Natural killer cell (primary cell): ENCODE results near the gene C22orf15. TPM values are rescaled to one million over a fixed set of nuclear protein-coding genes. Genes with fewer than 3 reads are reported as not detected.
A peak's percentile ranks its signal among the peaks of the same experiment; 100 is the strongest.

Experiments used
- ATAC-seq, 3 donors: fragments of 150-1000 bp in 2 of 3; fragments of 200-7000 bp in 1 of 3; cut with Tn5 transposase; 1 replicate in 1 of 3; 2 replicates in 2 of 3; pipeline ENCODE4 v1.10.0; 2021; ENCODE audit warnings: mild to moderate bottlenecking in 2 of 3, moderate library complexity in 2 of 3
- DNase-seq, 2 donors: peaks; one replicate each; pipeline versions ENCODE4 v3.0.0 to v3.0.0-alpha.2; 2013 to 2021; ENCODE audit warnings: mixed read lengths in 1 of 2
- H3K27ac ChIP-seq: one replicate; pipeline ENCODE4 v1.5.1; 2013; ENCODE audit warnings: mild to moderate bottlenecking, low read length
- H3K27me3 ChIP-seq: one replicate; pipeline ENCODE4 v1.6.1; 2013; ENCODE audit warnings: low read length; ENCODE audit not compliant: control insufficient read depth, insufficient read depth
- H3K36me3 ChIP-seq: one replicate; pipeline ENCODE4 v1.6.1; 2013; ENCODE audit warnings: low read length; ENCODE audit not compliant: control insufficient read depth, insufficient read depth
- H3K4me1 ChIP-seq: one replicate; pipeline ENCODE4 v1.6.1; 2013; ENCODE audit warnings: low read length; ENCODE audit not compliant: control insufficient read depth, insufficient read depth
- H3K4me3 ChIP-seq: one replicate; pipeline ENCODE4 v1.5.1; 2013; ENCODE audit warnings: low read length
- H3K9me3 ChIP-seq: one replicate; pipeline ENCODE4 v1.6.1; 2013; ENCODE audit warnings: low read length; ENCODE audit not compliant: control insufficient read depth, insufficient read depth
- H3K27ac Mint-ChIP-seq, 2 donors: one replicate each; pipeline ENCODE4 v1.8.0; 2022; ENCODE audit warnings: mild to moderate bottlenecking in 2 of 2, mixed read lengths in 2 of 2, moderate library complexity in 1 of 2
- H3K27me3 Mint-ChIP-seq, 2 donors: one replicate each; pipeline ENCODE4 v1.8.0; 2022; ENCODE audit warnings: low read depth in 2 of 2, mixed read lengths in 2 of 2
- H3K36me3 Mint-ChIP-seq: one replicate; pipeline ENCODE4 v1.8.0; 2022; ENCODE audit warnings: mixed read lengths
- H3K4me1 Mint-ChIP-seq, 2 donors: one replicate each; pipeline ENCODE4 v1.8.0; 2022; ENCODE audit warnings: mixed read lengths in 2 of 2
- H3K4me3 Mint-ChIP-seq: one replicate; pipeline ENCODE4 v1.8.0; 2022; ENCODE audit warnings: mild to moderate bottlenecking, moderate library complexity, mixed read lengths
- H3K9me3 Mint-ChIP-seq, 2 donors: one replicate each; pipeline ENCODE4 v1.8.0; 2022; ENCODE audit warnings: mixed read lengths in 2 of 2
- WGBS: methylation state at CpG from one replicate; pipeline ENCODE4 v1.1.7; 2013; ENCODE audit warnings: missing lambda C conversion rate; ENCODE audit not compliant: insufficient coverage; 5-methylcytosine and 5-hydroxymethylcytosine counted together
- intact Hi-C: fragments of 100-400 bp; cut with micrococcal nuclease; formaldehyde crosslinking; loops from one replicate; pipeline ENCODE4 v1.14.2; 2022
- total RNA-seq, 4 donors: library from RNA; stranded (reverse); fragments of 120-200 nt in 1 of 4; gene quantifications; one replicate each; pipeline versions ENCODE4 v1.2.3 to v1.2.4, GENCODE V29; 2013 to 2022
- TF ChIP-seq, protein P1 (sequence below): fragments of 200-600 bp; IDR thresholded peaks from one replicate; pipeline ENCODE4 v1.8.0; 2022; ENCODE audit warnings: antibody characterized with exemption

Gene C22orf15
- total RNA-seq, 3 donors from 2014 or later (not counting 1 experiment from before 2014, with no cell fraction given) = not detected

DNA sequence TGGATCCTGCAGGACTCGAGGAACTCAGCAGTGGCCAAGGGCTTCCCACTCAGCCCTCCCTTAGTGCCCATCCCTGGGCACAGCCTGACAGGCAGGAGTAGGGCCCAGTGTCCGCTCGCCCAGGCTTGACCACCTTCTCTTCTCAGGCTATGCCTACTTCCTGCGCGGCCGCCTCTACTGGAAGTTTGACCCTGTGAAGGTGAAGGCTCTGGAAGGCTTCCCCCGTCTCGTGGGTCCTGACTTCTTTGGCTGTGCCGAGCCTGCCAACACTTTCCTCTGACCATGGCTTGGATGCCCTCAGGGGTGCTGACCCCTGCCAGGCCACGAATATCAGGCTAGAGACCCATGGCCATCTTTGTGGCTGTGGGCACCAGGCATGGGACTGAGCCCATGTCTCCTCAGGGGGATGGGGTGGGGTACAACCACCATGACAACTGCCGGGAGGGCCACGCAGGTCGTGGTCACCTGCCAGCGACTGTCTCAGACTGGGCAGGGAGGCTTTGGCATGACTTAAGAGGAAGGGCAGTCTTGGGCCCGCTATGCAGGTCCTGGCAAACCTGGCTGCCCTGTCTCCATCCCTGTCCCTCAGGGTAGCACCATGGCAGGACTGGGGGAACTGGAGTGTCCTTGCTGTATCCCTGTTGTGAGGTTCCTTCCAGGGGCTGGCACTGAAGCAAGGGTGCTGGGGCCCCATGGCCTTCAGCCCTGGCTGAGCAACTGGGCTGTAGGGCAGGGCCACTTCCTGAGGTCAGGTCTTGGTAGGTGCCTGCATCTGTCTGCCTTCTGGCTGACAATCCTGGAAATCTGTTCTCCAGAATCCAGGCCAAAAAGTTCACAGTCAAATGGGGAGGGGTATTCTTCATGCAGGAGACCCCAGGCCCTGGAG is 20.7 kb downstream of the C22orf15 start:
- Histone ChIP-seq H3K9me3 (no peaks in the 10 kb centered on the region), H3K27ac (no peak overlapping the region), H3K4me3 (no peak overlapping the region), H3K36me3 (no peaks in the 10 kb centered on the region), H3K4me1 (peaks cover 36% of the 10 kb centered on the region), H3K27me3 (no peaks in the 10 kb centered on the region)
- no peaks in the 10 kb centered on the region for H3K9me3 Mint-ChIP-seq
- no peaks in the 10 kb centered on the region for H3K27me3 Mint-ChIP-seq
- DNase-seq = no peak
- intact Hi-C loops = no loop called here
- TF ChIP-seq, protein P1, sequence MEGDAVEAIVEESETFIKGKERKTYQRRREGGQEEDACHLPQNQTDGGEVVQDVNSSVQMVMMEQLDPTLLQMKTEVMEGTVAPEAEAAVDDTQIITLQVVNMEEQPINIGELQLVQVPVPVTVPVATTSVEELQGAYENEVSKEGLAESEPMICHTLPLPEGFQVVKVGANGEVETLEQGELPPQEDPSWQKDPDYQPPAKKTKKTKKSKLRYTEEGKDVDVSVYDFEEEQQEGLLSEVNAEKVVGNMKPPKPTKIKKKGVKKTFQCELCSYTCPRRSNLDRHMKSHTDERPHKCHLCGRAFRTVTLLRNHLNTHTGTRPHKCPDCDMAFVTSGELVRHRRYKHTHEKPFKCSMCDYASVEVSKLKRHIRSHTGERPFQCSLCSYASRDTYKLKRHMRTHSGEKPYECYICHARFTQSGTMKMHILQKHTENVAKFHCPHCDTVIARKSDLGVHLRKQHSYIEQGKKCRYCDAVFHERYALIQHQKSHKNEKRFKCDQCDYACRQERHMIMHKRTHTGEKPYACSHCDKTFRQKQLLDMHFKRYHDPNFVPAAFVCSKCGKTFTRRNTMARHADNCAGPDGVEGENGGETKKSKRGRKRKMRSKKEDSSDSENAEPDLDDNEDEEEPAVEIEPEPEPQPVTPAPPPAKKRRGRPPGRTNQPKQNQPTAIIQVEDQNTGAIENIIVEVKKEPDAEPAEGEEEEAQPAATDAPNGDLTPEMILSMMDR = no peak
- no peak overlapping the region for H3K27ac Mint-ChIP-seq
- peaks cover 18 to 23% of the 10 kb centered on the region in 2 donors for H3K4me1 Mint-ChIP-seq
- H3K36me3 Mint-ChIP-seq = no peaks in the 10 kb centered on the region
- ATAC-seq = no peak
- no peak overlapping the region for H3K4me3 Mint-ChIP-seq
- 79% methylated on average over 15 of the region's 15 CpGs for WGBS

DNA sequence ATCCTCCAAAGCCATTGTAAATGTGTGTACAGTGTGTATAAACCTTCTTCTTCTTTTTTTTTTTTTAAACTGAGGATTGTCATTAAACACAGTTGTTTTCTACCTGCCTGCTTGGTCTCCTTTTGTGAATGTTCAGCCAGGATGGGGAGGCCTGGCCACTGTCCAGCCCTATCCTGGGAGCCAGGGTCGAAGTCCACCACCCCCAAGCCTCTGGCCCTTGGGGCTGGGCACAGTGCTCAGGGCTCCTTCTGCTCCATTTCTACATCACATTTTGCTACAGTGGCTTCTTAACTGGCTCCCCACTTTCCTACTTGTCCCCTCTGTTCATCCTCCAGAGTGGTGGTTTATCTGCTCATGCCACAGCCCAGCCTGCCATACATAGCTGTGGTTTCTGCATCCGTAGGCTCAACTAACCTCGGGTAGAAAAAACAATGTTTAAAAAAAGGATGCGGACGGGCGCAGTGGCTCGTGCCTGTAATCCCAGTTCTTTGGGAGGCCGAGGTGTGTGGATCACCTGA is 21.5 kb downstream of the C22orf15 start:
- Histone ChIP-seq H3K4me3 (no peak overlapping the region), H3K27ac (no peak overlapping the region), H3K4me1 (peaks cover 36% of the 10 kb centered on the region), H3K36me3 (no peaks in the 10 kb centered on the region), H3K9me3 (no peaks in the 10 kb centered on the region), H3K27me3 (no peaks in the 10 kb centered on the region)
- Mint-ChIP-seq H3K36me3 (no peaks in the 10 kb centered on the region), H3K27me3 (no peaks in the 10 kb centered on the region), H3K9me3 (no peaks in the 10 kb centered on the region), H3K4me3 (peak overlapping the region; percentile 55), H3K4me1 (peaks cover 18 to 23% of the 10 kb centered on the region in 2 donors), H3K27ac (peak overlapping the region; percentile 35 to 62)
- WGBS = 20% methylated on average over 7 of the region's 8 CpGs
- TF ChIP-seq, protein P1 = no peak
- intact Hi-C loops = no loop called here
- DNase-seq (peak in 1 of 2 donors; percentile 22), ATAC-seq (no peak)

DNA sequence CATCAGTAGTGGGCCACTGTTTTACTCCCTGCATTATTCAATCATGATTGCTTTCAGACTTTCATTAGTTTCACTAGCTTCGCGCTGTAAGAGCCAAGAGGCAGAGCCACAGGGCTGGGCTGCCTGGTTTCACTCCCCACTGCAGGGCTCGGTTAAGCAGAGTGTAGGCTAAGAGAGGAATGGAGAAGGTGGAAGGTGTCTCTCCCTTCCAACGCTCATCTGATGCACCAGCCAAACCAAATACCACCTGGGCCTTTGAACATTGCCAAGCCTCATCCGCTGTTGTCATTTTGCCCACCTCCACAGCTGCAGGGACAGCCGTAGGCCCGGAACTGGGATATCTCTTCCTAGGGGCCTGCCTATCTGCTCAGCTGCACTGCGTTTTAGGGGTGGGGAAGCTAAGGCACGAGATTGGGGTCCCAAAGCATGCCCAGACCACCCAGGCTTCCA is 23.5 kb downstream of the C22orf15 start:
- DNase-seq (peak in 1 of 2 donors; percentile 49), ATAC-seq (no peak)
- Histone ChIP-seq H3K36me3 (peaks cover 2% of the 10 kb centered on the region), H3K27ac (peak overlapping the region; percentile 98), H3K27me3 (no peaks in the 10 kb centered on the region), H3K4me1 (peaks cover 36% of the 10 kb centered on the region), H3K9me3 (no peaks in the 10 kb centered on the region), H3K4me3 (peak overlapping the region; percentile 75)
- Mint-ChIP-seq H3K36me3 (no peaks in the 10 kb centered on the region), H3K4me1 (peaks cover 26 to 31% of the 10 kb centered on the region in 2 donors), H3K4me3 (peak overlapping the region; percentile 85), H3K27ac (peak overlapping the region; percentile 84 to 89), H3K27me3 (no peaks in the 10 kb centered on the region), H3K9me3 (no peaks in the 10 kb centered on the region)
- TF ChIP-seq, protein P1 = no peak
- WGBS = 74% methylated on average over 8 of the region's 9 CpGs
- intact Hi-C loops = loop anchor here (2.0 kb wide), 2 partner anchors 13 to 225 kb away; partner anchors contain the start of genes CABIN1 and MMP11
